NB4 (cell line): ENCODE measurements around the gene OR6A2.
A peak's percentile ranks its signal among the peaks of the same experiment; 100 is the strongest.
"Not testable (repeated sequence)": the region's sequence is repeated elsewhere in the genome, so short reads cannot be mapped to it uniquely, and the experiment has no call there.

Source experiments
- DNase-seq: peaks from one replicate; pipeline ENCODE4 v3.0.0; 2010; ENCODE audit warnings: low read depth
- H3K4me3 ChIP-seq: one replicate; pipeline ENCODE4 v1.5.1; 2011; ENCODE audit warnings: mild to moderate bottlenecking, low read depth, low read length, moderate library complexity
- MYC ChIP-seq: IDR thresholded peaks from 2 replicates; pipeline ENCODE4 v1.6.1; 2011; ENCODE audit warnings: low read depth, low read length
- POLR2A ChIP-seq: IDR thresholded peaks from 2 replicates; pipeline ENCODE4 v1.6.1; 2011; ENCODE audit warnings: mild to moderate bottlenecking; ENCODE audit not compliant: insufficient read length; ENCODE audit errors: extremely low read depth
- TF ChIP-seq, protein P1 (sequence below): IDR thresholded peaks from one replicate; pipeline ENCODE4 v1.5.1; 2012; ENCODE audit warnings: low read depth, low read length
- TF ChIP-seq, protein P2 (sequence below): IDR thresholded peaks from 2 replicates; pipeline ENCODE4 v1.6.1; 2011; ENCODE audit warnings: low read depth, low read length

The OR6A2 gene

DNA sequence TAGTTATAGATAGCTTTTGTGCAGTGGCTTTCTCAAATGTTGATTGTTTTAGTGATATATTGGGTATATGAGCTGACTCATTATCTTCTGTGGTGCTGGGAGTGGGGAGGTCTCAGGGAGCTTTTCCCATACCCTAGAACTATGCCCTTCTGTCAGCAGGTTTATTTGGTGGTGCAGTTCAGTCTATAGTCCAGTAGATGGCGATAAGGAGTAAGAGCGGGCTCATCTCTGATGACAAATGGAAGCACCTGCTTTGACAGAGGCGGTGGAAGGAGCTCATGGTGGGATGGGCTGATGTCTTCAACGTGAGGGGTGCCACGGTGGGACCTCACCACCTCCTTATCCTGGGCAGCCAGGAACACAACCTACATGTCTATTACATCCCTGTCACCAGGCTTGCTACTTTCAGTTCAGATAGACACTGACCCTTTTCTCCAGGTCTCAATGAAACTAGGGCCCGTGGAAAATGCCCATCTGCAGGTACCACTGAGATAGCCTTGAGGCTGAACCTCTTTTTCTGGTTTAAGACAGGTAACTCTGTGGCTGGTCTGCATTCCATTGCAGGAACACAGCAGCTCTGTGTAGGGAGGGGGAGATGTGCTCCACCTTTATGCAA lies 13.0 kb upstream of the OR6A2 start:
- TF ChIP-seq, protein P1, sequence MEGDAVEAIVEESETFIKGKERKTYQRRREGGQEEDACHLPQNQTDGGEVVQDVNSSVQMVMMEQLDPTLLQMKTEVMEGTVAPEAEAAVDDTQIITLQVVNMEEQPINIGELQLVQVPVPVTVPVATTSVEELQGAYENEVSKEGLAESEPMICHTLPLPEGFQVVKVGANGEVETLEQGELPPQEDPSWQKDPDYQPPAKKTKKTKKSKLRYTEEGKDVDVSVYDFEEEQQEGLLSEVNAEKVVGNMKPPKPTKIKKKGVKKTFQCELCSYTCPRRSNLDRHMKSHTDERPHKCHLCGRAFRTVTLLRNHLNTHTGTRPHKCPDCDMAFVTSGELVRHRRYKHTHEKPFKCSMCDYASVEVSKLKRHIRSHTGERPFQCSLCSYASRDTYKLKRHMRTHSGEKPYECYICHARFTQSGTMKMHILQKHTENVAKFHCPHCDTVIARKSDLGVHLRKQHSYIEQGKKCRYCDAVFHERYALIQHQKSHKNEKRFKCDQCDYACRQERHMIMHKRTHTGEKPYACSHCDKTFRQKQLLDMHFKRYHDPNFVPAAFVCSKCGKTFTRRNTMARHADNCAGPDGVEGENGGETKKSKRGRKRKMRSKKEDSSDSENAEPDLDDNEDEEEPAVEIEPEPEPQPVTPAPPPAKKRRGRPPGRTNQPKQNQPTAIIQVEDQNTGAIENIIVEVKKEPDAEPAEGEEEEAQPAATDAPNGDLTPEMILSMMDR, result peak; percentile 88
- TF ChIP-seq, protein P2, sequence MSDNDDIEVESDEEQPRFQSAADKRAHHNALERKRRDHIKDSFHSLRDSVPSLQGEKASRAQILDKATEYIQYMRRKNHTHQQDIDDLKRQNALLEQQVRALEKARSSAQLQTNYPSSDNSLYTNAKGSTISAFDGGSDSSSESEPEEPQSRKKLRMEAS, result no peak
- DNase-seq, result peak; percentile 54
- H3K4me3 ChIP-seq, result no peak overlapping the region

DNA sequence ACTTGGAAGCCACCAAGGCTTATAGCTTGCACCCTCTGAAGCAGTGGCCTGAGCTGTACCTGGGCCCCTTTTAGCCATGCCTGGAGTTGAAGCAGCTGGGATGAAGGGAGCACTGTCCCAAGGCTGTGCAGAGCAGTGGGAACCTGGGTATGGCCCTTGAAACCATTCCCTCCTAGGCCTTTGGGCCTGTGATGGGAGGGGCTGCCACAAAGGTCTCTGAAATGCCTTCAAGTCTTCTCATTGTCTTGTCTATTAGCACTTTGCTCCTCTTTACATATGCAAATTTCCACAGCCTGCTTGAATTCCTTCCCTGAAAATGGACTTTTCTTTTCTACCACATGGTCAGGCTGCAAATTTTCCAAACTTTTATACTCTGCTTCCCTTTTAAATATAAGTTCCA lies 1.6 kb upstream of the OR6A2 start:
- not testable (repeated sequence) for DNase-seq, H3K4me3 ChIP-seq

DNA sequence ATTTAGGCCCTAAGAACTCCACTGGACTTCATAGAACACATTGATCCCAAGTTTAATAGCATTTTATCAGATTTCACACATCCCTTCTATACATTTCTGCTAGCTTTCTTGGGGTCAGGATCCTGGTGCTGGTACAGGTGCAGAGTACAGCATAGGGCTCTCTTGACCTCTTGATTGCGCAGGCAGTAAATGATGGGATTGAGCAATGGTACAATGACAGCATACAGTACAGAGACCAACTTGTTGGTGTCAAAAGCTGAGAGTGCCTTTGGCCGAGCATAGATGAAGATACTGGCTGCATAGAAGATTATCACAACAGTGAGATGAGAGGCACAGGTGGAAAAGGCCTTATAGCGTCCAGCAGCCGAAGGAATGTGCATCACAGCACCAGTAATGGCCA lies 4.8 kb downstream of the OR6A2 start:
- H3K4me3 ChIP-seq, result no peak overlapping the region
- DNase-seq, result no peak
- TF ChIP-seq MYC, result no peak
- TF ChIP-seq, protein P2, result no peak
- no peak for TF ChIP-seq POLR2A

DNA sequence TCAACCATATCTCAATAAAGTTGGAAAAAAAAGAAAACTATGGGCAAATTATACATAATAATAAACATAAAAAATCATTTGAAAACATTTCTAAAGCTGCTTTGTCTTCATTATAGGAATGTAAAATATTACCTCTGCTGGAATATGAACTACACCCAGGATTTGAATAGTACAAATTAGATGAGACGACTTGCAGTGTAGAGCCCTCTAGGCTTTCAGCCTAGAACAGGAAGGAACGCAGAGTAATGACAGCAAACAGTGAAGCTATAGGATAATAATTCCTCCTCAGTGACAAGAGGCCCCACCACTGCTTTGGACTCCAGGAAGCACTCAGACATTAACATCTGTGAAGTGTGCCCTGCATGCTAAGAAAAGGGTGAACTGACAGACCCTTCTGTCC lies 8.9 kb downstream of the OR6A2 start:
- no peak overlapping the region for H3K4me3 ChIP-seq
- TF ChIP-seq POLR2A (no peak), MYC (no peak)
- TF ChIP-seq, protein P1, result no peak
- TF ChIP-seq, protein P2, result no peak
- DNase-seq, result no peak

DNA sequence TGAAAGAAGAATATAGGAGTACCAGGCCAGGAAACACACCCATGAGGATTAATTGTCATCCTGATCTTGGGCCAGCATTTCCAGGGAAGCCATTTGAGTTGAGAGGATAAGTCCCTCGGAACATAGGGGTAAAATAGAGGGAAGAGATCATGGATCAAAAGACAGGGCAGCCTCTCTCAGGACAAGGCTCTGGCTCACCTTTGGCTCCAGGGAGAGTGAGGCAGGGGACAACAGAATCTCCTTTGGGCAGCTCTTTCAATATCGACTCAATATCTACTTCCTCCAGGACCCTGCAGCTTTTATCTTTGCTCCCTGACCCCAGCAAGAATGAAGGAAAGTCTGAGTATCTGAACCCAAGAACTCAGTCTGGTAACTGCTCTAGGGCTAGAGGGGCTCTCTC lies 16.8 kb downstream of the OR6A2 start, which contains the start of gene OR2AG1:
OR2AG1 (plus strand) TSS at position 301 of the 400 bp plus-strand sequence. CDS start 2,018 bp downstream, outside the sequence.
- TF ChIP-seq, protein P2, result no peak
- TF ChIP-seq POLR2A (no peak), MYC (no peak)
- no peak within 1 kb of the TSS for H3K4me3 ChIP-seq
- no peak for DNase-seq

DNA sequence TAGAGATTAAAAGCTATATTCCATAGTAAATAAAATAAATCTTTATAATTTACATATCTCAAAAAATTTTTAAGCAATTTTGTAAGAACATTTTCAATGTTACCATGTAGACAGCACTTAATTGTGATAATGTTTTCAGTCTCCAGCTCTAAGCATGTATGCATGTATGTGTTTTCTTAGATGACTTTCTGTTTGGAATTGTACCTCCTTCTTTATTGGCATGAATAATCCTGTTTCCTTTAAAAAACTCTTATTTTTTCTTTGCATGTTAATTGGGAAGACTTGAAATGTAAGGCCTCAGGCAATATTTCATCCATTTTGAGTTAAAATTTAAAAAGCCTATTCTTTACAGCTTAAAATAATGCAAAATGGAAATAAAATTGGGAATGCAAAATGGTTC lies 18.7 kb downstream of the OR6A2 start:
- TF ChIP-seq MYC, result no peak
- TF ChIP-seq POLR2A, result no peak
- TF ChIP-seq, protein P1, result no peak
- TF ChIP-seq, protein P2, result no peak
- H3K4me3 ChIP-seq, result no peak overlapping the region
- DNase-seq, result no peak

DNA sequence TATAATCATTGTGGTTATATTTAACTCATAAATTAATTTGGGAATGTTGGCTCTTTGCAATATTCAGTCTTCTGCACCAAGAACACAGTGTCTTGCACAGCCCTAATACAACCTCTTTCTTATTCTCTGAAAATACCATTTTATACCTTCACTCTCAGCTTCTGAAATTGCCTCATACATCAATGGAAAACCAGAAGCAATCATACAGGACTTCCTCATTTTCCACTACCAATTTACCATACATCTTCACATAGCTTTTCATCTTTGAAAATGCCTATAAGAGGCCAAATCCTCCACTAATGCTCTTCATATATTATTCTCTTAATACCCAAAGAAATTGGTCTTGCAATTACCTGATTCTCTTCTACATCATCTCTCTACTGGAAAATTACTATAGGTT lies 21.0 kb downstream of the OR6A2 start:
- no peak for DNase-seq
- TF ChIP-seq, protein P2, result no peak
- TF ChIP-seq MYC, result no peak
- TF ChIP-seq, protein P1, result no peak
- no peak for TF ChIP-seq POLR2A

More for the DNA sequence above, 21.0 kb downstream of the OR6A2 start:
- H3K4me3 ChIP-seq, result no peak overlapping the region
